A549 (cell line): ENCODE data around the gene SYTL1. TPM values are rescaled to one million over a fixed set of nuclear protein-coding genes. Genes with fewer than 3 reads are reported as not detected.

ENCODE experiments used
- ATAC-seq, 2 experiments: fragments of 200-7000 bp in 1 of 2; fragments of >200 bp in 1 of 2; cut with Nextera tagmentation in 1 of 2; cut with Tn5 transposase in 1 of 2; 3 replicates each; pipeline versions ENCODE4 v1.8.0 to v1.9.1; 2018 to 2020; ENCODE audit warnings: mild to moderate bottlenecking in 1 of 2, moderate library complexity in 1 of 2
- CTCF ChIA-PET: fragments of 300-600 bp; sonication (Branson Sonifier 250); formaldehyde crosslinking; extraction: SDS; loops from one replicate; lab custom pipeline; 2021; ENCODE audit warnings: antibody characterized with exemption, inconsistent platforms; lab: Yijun Ruan, JAX
- POLR2A ChIA-PET: fragments of 350-600 bp; formaldehyde crosslinking; extraction: SDS; loops from one replicate; lab custom pipeline; 2021; ENCODE audit warnings: antibody characterized with exemption, inconsistent platforms; lab: Yijun Ruan, JAX
- DNase-seq, 2 experiments: peaks; one replicate each; pipeline versions ENCODE4 v3.0.0 to v3.0.0-alpha.2; 2011 to 2016; ENCODE audit warnings: low read depth in 1 of 2, low spot score in 1 of 2
- FAIRE-seq: peaks from 2 replicates; lab custom pipeline; 2011; peaks lifted over from hg19 to GRCh38; lab: Jason Lieb, UNC
- H3K27ac ChIP-seq, 2 experiments: fragments of >200 bp; sonication (Bioruptor Twin); formaldehyde crosslinking; 3 replicates each; pipeline ENCODE4 v1.5.1; 2016 to 2017
- H3K4me1 ChIP-seq: fragments of >200 bp; sonication (Bioruptor Twin); formaldehyde crosslinking; 3 replicates; pipeline ENCODE4 v1.6.1; 2016
- H3K4me2 ChIP-seq: fragments of >200 bp; sonication (Bioruptor Twin); formaldehyde crosslinking; 3 replicates; pipeline ENCODE4 v1.6.1; 2016
- H3K4me3 ChIP-seq: fragments of >200 bp; sonication (Bioruptor Twin); formaldehyde crosslinking; 3 replicates; pipeline ENCODE4 v1.5.1; 2016
- H3K9me3 ChIP-seq: fragments of >200 bp; sonication (Bioruptor Twin); formaldehyde crosslinking; 3 replicates; pipeline ENCODE4 v1.6.1; 2016
- BCL3 ChIP-seq: fragments of >200 bp; sonication (Bioruptor Twin); formaldehyde crosslinking; IDR thresholded peaks from 3 replicates; pipeline ENCODE4 v1.6.1; 2016
- CBX8 ChIP-seq: fragments of 200-600 bp; sonication (generic); IDR thresholded peaks from 2 replicates; pipeline ENCODE4 v1.6.1; 2016
- EHMT2 ChIP-seq: fragments of 200-600 bp; sonication (generic); IDR thresholded peaks from 2 replicates; pipeline ENCODE4 v1.6.1; 2016; ENCODE audit warnings: antibody characterized with exemption, low read depth, mild to moderate bottlenecking, moderate library complexity
- ELK1 ChIP-seq: fragments of 150-350 bp; IDR thresholded peaks from 2 replicates; pipeline ENCODE4 v1.6.1; 2014; ENCODE audit warnings: low read depth, mild to moderate bottlenecking, low read length
- EP300 ChIP-seq, 2 experiments: fragments of >200 bp; sonication (Bioruptor Twin); formaldehyde crosslinking; IDR thresholded peaks; 2 replicates in 1 of 2; 3 replicates in 1 of 2; pipeline ENCODE4 v1.6.1; 2016 to 2017
- ESRRA ChIP-seq: fragments of 150-350 bp; IDR thresholded peaks from 2 replicates; pipeline ENCODE4 v1.6.1; 2014; ENCODE audit warnings: mild to moderate bottlenecking, low read length, borderline replicate concordance
- HES2 ChIP-seq: fragments of >200 bp; sonication (Bioruptor Twin); formaldehyde crosslinking; IDR thresholded peaks from 2 replicates; pipeline ENCODE4 v1.6.1; 2016
- HMGXB4 ChIP-seq: fragments of 250-450 bp; sonication (Bioruptor Pico); IDR thresholded peaks from 2 replicates; pipeline ENCODE4 v1.5.0; 2021; ENCODE audit warnings: mild to moderate bottlenecking, moderate library complexity, borderline replicate concordance
- HOXB13 ChIP-seq: fragments of 250-450 bp; sonication (Bioruptor Pico); IDR thresholded peaks from 2 replicates; pipeline ENCODE4 v1.5.0; 2020; ENCODE audit warnings: low read depth, mild to moderate bottlenecking, moderate library complexity
- KDM1A ChIP-seq: fragments of 200-600 bp; sonication (generic); IDR thresholded peaks from 2 replicates; pipeline ENCODE4 v1.6.1; 2016; ENCODE audit warnings: low read depth, mild to moderate bottlenecking
- NR3C1 ChIP-seq: fragments of >200 bp; sonication (Bioruptor Twin); formaldehyde crosslinking; IDR thresholded peaks from 3 replicates; pipeline ENCODE4 v1.6.1; 2017
- PBX3 ChIP-seq: IDR thresholded peaks from 2 replicates; pipeline ENCODE4 v1.6.1; 2012
- RAD21 ChIP-seq, 2 experiments: fragments of >200 bp in 1 of 2; sonication (Bioruptor Twin) in 1 of 2; formaldehyde crosslinking in 1 of 2; IDR thresholded peaks in 1 of 2; conservative IDR thresholded peaks in 1 of 2; 2 replicates in 1 of 2; 3 replicates in 1 of 2; pipeline ENCODE4 v1.6.1; 2012 to 2018; ENCODE audit warnings: inconsistent platforms in 1 of 2
- RARB ChIP-seq: fragments of 250-450 bp; sonication (Bioruptor Pico); IDR thresholded peaks from 2 replicates; pipeline ENCODE4 v1.8.0; 2021; ENCODE audit warnings: mild to moderate bottlenecking, moderate library complexity
- REST ChIP-seq: fragments of 200-600 bp; sonication (generic); IDR thresholded peaks from 2 replicates; pipeline ENCODE4 v1.6.1; 2016; ENCODE audit warnings: antibody characterized with exemption, mild to moderate bottlenecking, moderate library complexity
- SMC3 ChIP-seq: fragments of >200 bp; sonication (Bioruptor Twin); formaldehyde crosslinking; IDR thresholded peaks from 3 replicates; pipeline ENCODE4 v1.6.1; 2018; ENCODE audit warnings: inconsistent platforms
- TFCP2L1 ChIP-seq: fragments of 250-450 bp; sonication (Bioruptor Pico); IDR thresholded peaks from 2 replicates; pipeline ENCODE4 v1.5.0; 2021; ENCODE audit warnings: mild to moderate bottlenecking
- TP53 ChIP-seq: fragments of 250-450 bp; sonication (Bioruptor Pico); IDR thresholded peaks from 2 replicates; pipeline ENCODE4 v1.5.0; 2021; ENCODE audit warnings: mild to moderate bottlenecking, moderate library complexity
- ZC3H11A ChIP-seq: fragments of 450-650 bp; IDR thresholded peaks from 2 replicates; pipeline ENCODE4 v1.6.1; 2014; ENCODE audit warnings: antibody characterized with exemption, mild to moderate bottlenecking
- ZSCAN20 ChIP-seq: fragments of 250-450 bp; sonication (Bioruptor Pico); IDR thresholded peaks from 2 replicates; pipeline ENCODE4 v1.8.0; 2022; ENCODE audit warnings: mild to moderate bottlenecking, moderate library complexity
- WGBS: methylation state at CpG from one replicate; pipeline ENCODE4 v1.1.6; 2017; ENCODE audit errors: missing lambda C conversion rate; 5-methylcytosine and 5-hydroxymethylcytosine counted together
- polyA plus RNA-seq, 4 experiments: library from polyadenylated mRNA; depleted of rRNA in 3 of 4; stranded (reverse); fragments of >200 nt; fragmentation: RNase III in 1 of 4; extraction: RNeasy Plus Mini Kit Qiagen cat#74134 plus additional on column Dnase treatment in 1 of 4; gene quantifications; 2 replicates in 3 of 4; 3 replicates in 1 of 4; pipeline ENCODE4 v1.2.3, GENCODE V29; 2011 to 2017

SYTL1 gene
- polyA plus RNA-seq, 2 of the 4 experiments (the other 2 are of a cell fraction), result 0.76 to 0.80 TPM

GRCh38 chr1:27297903-27298302 lies 43.9 kb upstream of the SYTL1 start:
- Histone ChIP-seq H3K4me1 (peaks cover 23% of the 10 kb centered on the region), H3K9me3 (no peaks in the 10 kb centered on the region), H3K27ac (no peak overlapping the region; a peak in 1 of 6 replicates), H3K4me2 (no peak overlapping the region)
- ATAC-seq, result no peak
- DNase-seq, result no peak
- POLR2A ChIA-PET, result no interaction called here
- TF ChIP-seq ZSCAN20 (CRISPR knock-in tag) (no peak), EP300 (IDR thresholded peaks at IDR 0.05) (no peak), TP53 (CRISPR knock-in tag) (no peak), SMC3 (no peak), HES2 (no peak), NR3C1 (no peak), ELK1 (no peak), RARB (no peak), BCL3 (no peak), TFCP2L1 (no peak), EHMT2 (no peak), ZC3H11A (no peak), HOXB13 (CRISPR knock-in tag) (no peak), REST (no peak)
- TF ChIP-seq, all 56 proteins: peak for 0
- no peak for FAIRE-seq
- 100% methylated on average over 2 of the region's 3 CpGs for WGBS
- no peak overlapping the region for H3K4me3 ChIP-seq
- CTCF ChIA-PET, result interaction anchor here (0.6 to 10.6 kb wide), 21 partner anchors 9 to 453 kb away, joined by 3 to 215 read pairs (median 11); partner anchors contain the start of genes AHDC1, CD164L2, GPR3 and MAP3K6

GRCh38 chr1:27298632-27299384 lies 43.0 kb upstream of the SYTL1 start:
- Histone ChIP-seq H3K9me3 (no peaks in the 10 kb centered on the region), H3K4me3 (no peak overlapping the region), H3K27ac (peak overlapping the region; percentile 55 to 57; a peak in 4 of 6 replicates), H3K4me1 (peaks cover 23% of the 10 kb centered on the region), H3K4me2 (peak overlapping the region; percentile 33; the same call in 1 of the 3 replicates)
- ChIA-PET POLR2A (no interaction called here), CTCF (interaction anchor here (0.8 to 10.6 kb wide), 19 partner anchors 8 to 364 kb away, joined by 3 to 215 read pairs (median 15); partner anchors contain the start of genes AHDC1, CD164L2, GPR3 and SYTL1)
- ATAC-seq, result no peak
- no peak for FAIRE-seq
- WGBS, result 79% methylated on average over 4 of the region's 8 CpGs
- no peak for DNase-seq
- TF ChIP-seq HMGXB4 (CRISPR knock-in tag), result no peak
- no peak for TF ChIP-seq KDM1A
- TF ChIP-seq PBX3, result no peak
- no peak for TF ChIP-seq ESRRA
- no peak for TF ChIP-seq RAD21 (conservative IDR thresholded peaks at IDR 0.05 in 1 of 2, IDR thresholded peaks at IDR 0.05 in 1 of 2)
- no peak for TF ChIP-seq REST
- TF ChIP-seq CBX8, result no peak
- no peak for TF ChIP-seq BCL3
